Fibroblast of lung (primary cell): Measurements from ENCODE around the gene LRRC75B. TPM values are rescaled to one million over a fixed set of nuclear protein-coding genes. Genes with fewer than 3 reads are reported as not detected.

ENCODE experiments used
- DNase-seq, 2 donors: peaks; one replicate each; pipeline versions ENCODE4 v3.0.0 to v3.0.0-alpha.2; 2010; ENCODE audit warnings: low read depth in 2 of 2
- H2AFZ ChIP-seq: 2 replicates; pipeline ENCODE4 v1.5.1; 2012; ENCODE audit warnings: low read length, control low read depth, inconsistent platforms
- H3K27ac ChIP-seq: 2 replicates; pipeline ENCODE4 v1.5.1; 2011; ENCODE audit warnings: low read length, control low read depth; ENCODE audit not compliant: insufficient read depth
- H3K27me3 ChIP-seq: 2 replicates; pipeline ENCODE4 v1.5.1; 2011; ENCODE audit warnings: mild to moderate bottlenecking, low read length; ENCODE audit not compliant: control insufficient read depth, insufficient read depth
- H3K36me3 ChIP-seq: 2 replicates; pipeline ENCODE4 v1.5.1; 2011; ENCODE audit warnings: low read length; ENCODE audit not compliant: control insufficient read depth, insufficient read depth
- H3K4me1 ChIP-seq: 2 replicates; pipeline ENCODE4 v1.5.1; 2011; ENCODE audit warnings: low read length; ENCODE audit not compliant: control insufficient read depth, insufficient read depth; ENCODE audit errors: extremely low read depth
- H3K4me2 ChIP-seq: 2 replicates; pipeline ENCODE4 v1.5.1; 2011; ENCODE audit warnings: low read length, control low read depth; ENCODE audit not compliant: insufficient read depth; ENCODE audit errors: extremely low read depth
- H3K4me3 ChIP-seq, 4 experiments: fragments of 200-600 bp in 1 of 4; sonication (generic) in 1 of 4; replicated peaks in 1 of 4; 2 replicates each; pipeline ENCODE4 v1.5.1; 2011 to 2016; ENCODE audit warnings: low read length in 4 of 4, low read depth in 3 of 4, mild to moderate bottlenecking in 3 of 4, control low read depth in 2 of 4, inconsistent platforms in 1 of 4, mixed read lengths in 1 of 4; ENCODE audit not compliant: insufficient read depth in 1 of 4; ENCODE audit errors: control extremely low read depth in 1 of 4
- H3K79me2 ChIP-seq: 2 replicates; pipeline ENCODE4 v1.5.1; 2012; ENCODE audit warnings: mild to moderate bottlenecking, low read length, inconsistent platforms; ENCODE audit not compliant: control insufficient read depth, insufficient read depth
- H3K9ac ChIP-seq: 2 replicates; pipeline ENCODE4 v1.5.1; 2011; ENCODE audit warnings: mild to moderate bottlenecking, low read length, control low read depth; ENCODE audit not compliant: insufficient read depth
- H3K9me3 ChIP-seq: 2 replicates; pipeline ENCODE4 v1.5.1; 2012; ENCODE audit warnings: low read depth, low read length; ENCODE audit not compliant: control insufficient read depth, insufficient read depth
- H4K20me1 ChIP-seq: 2 replicates; pipeline ENCODE4 v1.5.1; 2011; ENCODE audit warnings: low read length; ENCODE audit not compliant: control insufficient read depth, insufficient read depth; ENCODE audit errors: extremely low read depth
- CTCF ChIP-seq, 2 donors: IDR thresholded peaks in 1 of 2; conservative IDR thresholded peaks in 1 of 2; 1 replicate in 1 of 2; 2 replicates in 1 of 2; pipeline ENCODE4 v1.5.1; 2011 to 2012; ENCODE audit warnings: low read length in 2 of 2, control low read depth in 1 of 2, inconsistent platforms in 1 of 2, low read depth in 1 of 2, mild to moderate bottlenecking in 1 of 2
- EZH2 ChIP-seq: IDR thresholded peaks from 2 replicates; pipeline ENCODE4 v1.5.1; 2012; ENCODE audit warnings: low read length, control low read depth, mild to moderate bottlenecking; ENCODE audit errors: missing control alignments
- polyA plus RNA-seq, 2 donors: library from polyadenylated mRNA; depleted of rRNA in 1 of 2; stranded (reverse) in 1 of 2; unstranded in 1 of 2; fragments of >200 nt; gene quantifications; 2 replicates each; pipeline ENCODE4 v1.2.1, GENCODE V29; 2011 to 2012; ENCODE audit warnings: missing spikeins in 1 of 2
- total RNA-seq: library from RNA; depleted of rRNA; stranded (reverse); fragments of >200 nt; gene quantifications from 2 replicates; pipeline ENCODE4 v1.2.1, GENCODE V29; 2014

LRRC75B gene
- total and polyA plus RNA-seq, 2 donors (not counting 1 experiment from before 2014, with no cell fraction given) = 2.9 to 7.9 TPM

GRCh38 chr22:24550028-24550901 lies 42.6 kb downstream of the LRRC75B start:
- Histone ChIP-seq H3K36me3 (peaks cover 9% of the 10 kb centered on the region), H3K4me1 (peaks cover 11% of the 10 kb centered on the region), H2AFZ (no peak overlapping the region), H3K9ac (no peak overlapping the region), H3K4me2 (no peak overlapping the region), H3K9me3 (no peaks in the 10 kb centered on the region), H3K27me3 (no peaks in the 10 kb centered on the region), H3K79me2 (peaks cover 53% of the 10 kb centered on the region), H3K27ac (no peak overlapping the region), H3K4me3 (no peak overlapping the region), H4K20me1 (no peaks in the 10 kb centered on the region)
- TF ChIP-seq CTCF (conservative IDR thresholded peaks at IDR 0.05 in 1 of 2, IDR thresholded peaks at IDR 0.05 in 1 of 2; ENCODE audit: low read depth in 1 of 2, low read length in 2 of 2) (no peak), EZH2 (no peak)
- no peak for DNase-seq

- no peak for DNase-seq
- H3K4me3 ChIP-seq = no peak overlapping the region
- peaks cover 10% of the 10 kb centered on the region for H3K36me3 ChIP-seq
- no peak overlapping the region for H3K9ac ChIP-seq
- H3K4me1 ChIP-seq = peaks cover 18% of the 10 kb centered on the region
- H2AFZ ChIP-seq = no peak overlapping the region
- no peaks in the 10 kb centered on the region for H3K9me3 ChIP-seq
- H3K4me2 ChIP-seq = no peak overlapping the region
- no peaks in the 10 kb centered on the region for H3K27me3 ChIP-seq
- H3K27ac ChIP-seq = no peak overlapping the region
- TF ChIP-seq CTCF (conservative IDR thresholded peaks at IDR 0.05 in 1 of 2, IDR thresholded peaks at IDR 0.05 in 1 of 2; ENCODE audit: low read depth in 1 of 2, low read length in 2 of 2) = no peak
- no peak for TF ChIP-seq EZH2
- H4K20me1 ChIP-seq = no peaks in the 10 kb centered on the region
- peaks cover 43% of the 10 kb centered on the region for H3K79me2 ChIP-seq
Observed at GRCh38 chr22:24548812-24549211, 44.1 kb downstream of the LRRC75B start.

- TF ChIP-seq EZH2 (no peak), CTCF (conservative IDR thresholded peaks at IDR 0.05 in 1 of 2, IDR thresholded peaks at IDR 0.05 in 1 of 2; ENCODE audit: low read depth in 1 of 2, low read length in 2 of 2) (no peak)
Observed at GRCh38 chr22:24543679-24544243, 49.1 kb downstream of the LRRC75B start.

More at GRCh38 chr22:24543679-24544243, 49.1 kb downstream of the LRRC75B start:
- Histone ChIP-seq H3K4me3 (no peak overlapping the region), H3K79me2 (no peaks in the 10 kb centered on the region), H3K4me1 (peaks cover 8% of the 10 kb centered on the region), H3K4me2 (no peak overlapping the region), H3K27ac (no peak overlapping the region), H4K20me1 (no peaks in the 10 kb centered on the region), H3K9me3 (no peaks in the 10 kb centered on the region), H3K9ac (no peak overlapping the region), H3K27me3 (no peaks in the 10 kb centered on the region), H3K36me3 (peaks cover 37% of the 10 kb centered on the region), H2AFZ (no peak overlapping the region)
- no peak for DNase-seq
